Measurements from ENCODE around the gene IL27RA.

GRCh38 chr19:13995878-13996765 lies 35.4 kb upstream of the IL27RA start:
- TF ChIP-seq CTCF (IDR thresholded peaks at IDR 0.05; ENCODE audit: low read depth, low read length) (no peak), EZH2phosphoT487 (IDR thresholded peaks at IDR 0.05; ENCODE audit: low read depth) (no peak)

Measured in OCI-LY3 (cell line).